H1 (cell line): ENCODE results near the gene OXTR. TPM values are rescaled to one million over a fixed set of nuclear protein-coding genes. Genes with fewer than 3 reads are reported as not detected.

ENCODE experiments used
- CTCF ChIA-PET: fragments of 300-600 bp; sonication (Branson Sonifier 250); formaldehyde crosslinking; loops from one replicate; lab custom pipeline; 2021; ENCODE audit not compliant: partially characterized antibody; lab: Charles Lee
- POLR2A ChIA-PET: fragments of 300-600 bp; sonication (Branson Sonifier 250); formaldehyde crosslinking; loops from one replicate; lab custom pipeline; 2021; ENCODE audit warnings: inconsistent platforms; ENCODE audit not compliant: partially characterized antibody; lab: Charles Lee
- DNase-seq, 2 experiments: peaks; one replicate each; pipeline versions ENCODE4 v3.0.0 to v3.0.0-alpha.2; 2010 to 2022; ENCODE audit warnings: low spot score in 2 of 2, low read depth in 1 of 2, mixed read lengths in 1 of 2
- FAIRE-seq: peaks from 2 replicates; lab custom pipeline; 2011; peaks lifted over from hg19 to GRCh38; lab: Jason Lieb, UNC
- H2AFZ ChIP-seq: 2 replicates; pipeline ENCODE4 v1.8.1; 2012; ENCODE audit warnings: low read length, inconsistent platforms
- H2AK5ac ChIP-seq: 2 replicates; pipeline ENCODE4 v1.6.1; 2013; ENCODE audit warnings: low read depth, low read length
- H2BK120ac ChIP-seq: replicated peaks from 2 replicates; pipeline ENCODE3; 2013; ENCODE audit warnings: low read depth, low read length, inconsistent platforms
- H2BK12ac ChIP-seq: 2 replicates; pipeline ENCODE4 v1.6.1; 2013; ENCODE audit warnings: low read depth, low read length
- H2BK15ac ChIP-seq: 2 replicates; pipeline ENCODE4 v1.6.1; 2013; ENCODE audit warnings: low read length
- H2BK20ac ChIP-seq: 2 replicates; pipeline ENCODE4 v1.6.1; 2013; ENCODE audit warnings: low read length
- H2BK5ac ChIP-seq: 2 replicates; pipeline ENCODE4 v1.6.1; 2013; ENCODE audit warnings: low read depth, low read length
- H3K14ac ChIP-seq: 2 replicates; pipeline ENCODE4 v1.6.1; 2013; ENCODE audit warnings: inconsistent platforms; ENCODE audit not compliant: insufficient read length
- H3K18ac ChIP-seq: 2 replicates; pipeline ENCODE4 v1.6.1; 2013; ENCODE audit warnings: low read length; ENCODE audit errors: extremely low read depth
- H3K23ac ChIP-seq: 2 replicates; pipeline ENCODE4 v1.6.1; 2013; ENCODE audit warnings: inconsistent platforms; ENCODE audit not compliant: insufficient read length
- H3K23me2 ChIP-seq: 2 replicates; pipeline ENCODE4 v1.6.1; 2013; ENCODE audit warnings: low read depth, low read length
- H3K27ac ChIP-seq: 2 replicates; pipeline ENCODE4 v1.6.1; 2011; ENCODE audit warnings: low read depth, low read length, inconsistent platforms
- H3K27me3 ChIP-seq, 4 experiments: replicated peaks in 1 of 4; 1 replicate in 1 of 4; 2 replicates in 3 of 4; pipeline versions ENCODE4 v1.6.1 to v1.8.1; 2011 to 2013; ENCODE audit warnings: low read length in 3 of 4, mild to moderate bottlenecking in 3 of 4, inconsistent platforms in 2 of 4, mixed read lengths in 2 of 4, moderate library complexity in 1 of 4; ENCODE audit not compliant: control insufficient read depth in 3 of 4, insufficient read depth in 3 of 4; ENCODE audit errors: extremely low read depth in 1 of 4
- H3K36me3 ChIP-seq, 4 experiments: 2 replicates each; pipeline versions ENCODE4 v1.6.1 to v1.8.1; 2011 to 2013; ENCODE audit warnings: mild to moderate bottlenecking in 4 of 4, low read length in 3 of 4, moderate library complexity in 2 of 4, control low read depth in 1 of 4, inconsistent platforms in 1 of 4; ENCODE audit not compliant: insufficient read depth in 4 of 4, control insufficient read depth in 2 of 4
- H3K4ac ChIP-seq: replicated peaks from 2 replicates; pipeline ENCODE3; 2013; ENCODE audit warnings: low read length, low read depth, mixed read lengths, inconsistent platforms; ENCODE audit not compliant: insufficient read length
- H3K4me1 ChIP-seq, 4 experiments: replicated peaks in 1 of 4; 1 replicate in 1 of 4; 2 replicates in 3 of 4; pipeline versions ENCODE4 v1.6.1 to v1.8.1; 2011 to 2013; ENCODE audit warnings: low read length in 3 of 4, inconsistent platforms in 2 of 4, mixed read lengths in 1 of 4; ENCODE audit not compliant: insufficient read depth in 4 of 4, control insufficient read depth in 3 of 4
- H3K4me2 ChIP-seq, 2 experiments: 2 replicates each; pipeline versions ENCODE4 v1.6.1 to v1.8.1; 2011 to 2013; ENCODE audit warnings: low read depth in 2 of 2, low read length in 2 of 2, control low read depth in 1 of 2, inconsistent platforms in 1 of 2, mild to moderate bottlenecking in 1 of 2; ENCODE audit not compliant: insufficient read depth in 1 of 2
- H3K4me3 ChIP-seq, 4 experiments: fragments of 200-600, 300-600 bp in 1 of 4; sonication (generic), shearing (Covaris generic), sonication (Bioruptor Twin) in 1 of 4; 2 replicates each; pipeline versions ENCODE4 v1.5.1 to v1.8.1; 2011 to 2016; ENCODE audit warnings: low read length in 4 of 4, low read depth in 3 of 4, control low read depth in 2 of 4, inconsistent platforms in 2 of 4, mild to moderate bottlenecking in 2 of 4, mixed read lengths in 1 of 4, moderate library complexity in 1 of 4; ENCODE audit not compliant: insufficient read depth in 2 of 4; ENCODE audit errors: extremely low read depth in 1 of 4
- H3K56ac ChIP-seq: replicated peaks from 2 replicates; pipeline ENCODE3; 2013; ENCODE audit warnings: low read depth, mild to moderate bottlenecking, mixed read lengths, low read length, inconsistent platforms; ENCODE audit not compliant: insufficient read length
- H3K79me1 ChIP-seq: 2 replicates; pipeline ENCODE4 v1.6.1; 2013; ENCODE audit warnings: low read depth, low read length, control low read depth
- H3K79me2 ChIP-seq, 2 experiments: 2 replicates each; pipeline versions ENCODE4 v1.6.1 to v1.8.1; 2012 to 2013; ENCODE audit warnings: low read length in 2 of 2, mild to moderate bottlenecking in 2 of 2, inconsistent platforms in 1 of 2; ENCODE audit not compliant: insufficient read depth in 2 of 2, control insufficient read depth in 1 of 2
- H3K9ac ChIP-seq, 4 experiments: replicated peaks in 1 of 4; 1 replicate in 1 of 4; 2 replicates in 3 of 4; pipeline versions ENCODE4 v1.6.1 to v1.8.1; 2011 to 2013; ENCODE audit warnings: low read depth in 3 of 4, low read length in 3 of 4, control low read depth in 2 of 4, mild to moderate bottlenecking in 2 of 4, moderate library complexity in 2 of 4, inconsistent platforms in 1 of 4; ENCODE audit errors: extremely low read depth in 1 of 4
- H3K9me3 ChIP-seq, 2 experiments: 2 replicates each; pipeline versions ENCODE4 v1.6.1 to v1.8.1; 2012 to 2013; ENCODE audit warnings: mild to moderate bottlenecking in 2 of 2, moderate library complexity in 2 of 2, control low read depth in 1 of 2, inconsistent platforms in 1 of 2, low read depth in 1 of 2, low read length in 1 of 2, mixed read lengths in 1 of 2; ENCODE audit not compliant: insufficient read depth in 2 of 2
- H4K20me1 ChIP-seq, 2 experiments: replicated peaks in 1 of 2; 2 replicates each; pipeline versions ENCODE3 to v1.8.1; 2011 to 2013; ENCODE audit warnings: inconsistent platforms in 2 of 2, low read length in 2 of 2, mild to moderate bottlenecking in 1 of 2; ENCODE audit not compliant: insufficient read depth in 2 of 2, control insufficient read depth in 1 of 2
- H4K5ac ChIP-seq: 2 replicates; pipeline ENCODE4 v1.6.1; 2013; ENCODE audit warnings: low read length, low read depth, mixed read lengths, inconsistent platforms; ENCODE audit not compliant: insufficient read length
- H4K8ac ChIP-seq: 2 replicates; pipeline ENCODE4 v1.8.0; 2013; ENCODE audit warnings: mild to moderate bottlenecking, moderate library complexity, low read length, inconsistent platforms; ENCODE audit not compliant: insufficient read depth; ENCODE audit errors: extremely low read depth
- H4K91ac ChIP-seq: replicated peaks from 2 replicates; pipeline ENCODE3; 2013; ENCODE audit warnings: low read length, mixed read lengths, inconsistent platforms; ENCODE audit not compliant: insufficient read length
- CREB1 ChIP-seq: IDR thresholded peaks from 2 replicates; pipeline ENCODE4 v1.6.1; 2012; ENCODE audit warnings: inconsistent platforms
- NRF1 ChIP-seq: IDR thresholded peaks from 2 replicates; pipeline ENCODE4 v1.6.1; 2011; ENCODE audit warnings: mild to moderate bottlenecking, low read depth, low read length, improper control_type of control experiment
- POLR2A ChIP-seq, 2 experiments: IDR thresholded peaks; 1 replicate in 1 of 2; 2 replicates in 1 of 2; pipeline ENCODE4 v1.6.1; 2011; ENCODE audit warnings: low read depth in 2 of 2, low read length in 2 of 2, mild to moderate bottlenecking in 2 of 2; ENCODE audit errors: control extremely low read depth in 1 of 2
- RAD21 ChIP-seq, 2 experiments: IDR thresholded peaks in 1 of 2; conservative IDR thresholded peaks in 1 of 2; 2 replicates each; pipeline ENCODE4 v1.6.1; 2011; ENCODE audit warnings: low read depth in 2 of 2, low read length in 2 of 2, improper control_type of control experiment in 1 of 2, inconsistent platforms in 1 of 2, mild to moderate bottlenecking in 1 of 2, moderate library complexity in 1 of 2
- RXRA ChIP-seq: IDR thresholded peaks from 2 replicates; pipeline ENCODE4 v1.6.1; 2011; ENCODE audit warnings: low read depth, mild to moderate bottlenecking, low read length, moderate library complexity; ENCODE audit not compliant: insufficient read depth
- TEAD4 ChIP-seq: IDR thresholded peaks from 2 replicates; pipeline ENCODE4 v1.6.1; 2012; ENCODE audit warnings: low read depth, low read length, inconsistent platforms, mixed read lengths
- ZNF274 ChIP-seq: IDR thresholded peaks from 2 replicates; pipeline ENCODE4 v1.7.0; 2012; ENCODE audit warnings: low read length, borderline replicate concordance; ENCODE audit errors: extremely low read depth
- WGBS, 2 experiments: shearing (Covaris generic) in 1 of 2; methylation state at CpG; one replicate each; pipeline versions ENCODE4 v1.1.6 to v1.1.7; 2013 to 2015; ENCODE audit warnings: low lambda C conversion rate in 2 of 2, mixed read lengths in 2 of 2, inconsistent platforms in 1 of 2, low coverage in 1 of 2, missing lambda C conversion rate in 1 of 2; ENCODE audit not compliant: insufficient replicate concordance in 2 of 2, insufficient coverage in 1 of 2, insufficient read length in 1 of 2; ENCODE audit errors: extremely low coverage in 1 of 2, missing lambda C conversion rate in 1 of 2; 5-methylcytosine and 5-hydroxymethylcytosine counted together
- polyA plus RNA-seq, 7 experiments: library from polyadenylated mRNA; depleted of rRNA in 3 of 7; stranded (reverse) in 5 of 7; unstranded in 2 of 7; fragments of >200 nt in 5 of 7; fragments of 200-250 nt in 2 of 7; gene quantifications; 1 replicate in 5 of 7; 2 replicates in 1 of 7; 4 replicates in 1 of 7; pipeline versions ENCODE4 v1.2.1 to v1.2.3, GENCODE V29; 2011 to 2013; ENCODE audit warnings: missing spikeins in 2 of 7, mixed read lengths in 2 of 7
- total RNA-seq: library from RNA; stranded (reverse); fragmentation: NEBNext Ultra II Directional; extraction: Animal tissue kit (Norgen Biotek cat#: 25700); gene quantifications from 2 replicates; pipeline ENCODE4 v1.2.1, GENCODE V29; 2021
- TF ChIP-seq, protein P1 (sequence below), 3 experiments: IDR thresholded peaks; 1 replicate in 2 of 3; 2 replicates in 1 of 3; pipeline versions ENCODE4 v1.5.1 to v1.6.1; 2011; ENCODE audit warnings: low read length in 3 of 3, mild to moderate bottlenecking in 3 of 3, inconsistent platforms in 2 of 3, low read depth in 1 of 3, moderate library complexity in 1 of 3; ENCODE audit not compliant: insufficient read depth in 1 of 3; ENCODE audit errors: control extremely low read depth in 1 of 3

OXTR gene
- total and polyA plus RNA-seq, 2 of the 8 experiments (the other 6 are each of a cell fraction or from before 2014, with no cell fraction given): 0.77 to 2.3 TPM

DNA sequence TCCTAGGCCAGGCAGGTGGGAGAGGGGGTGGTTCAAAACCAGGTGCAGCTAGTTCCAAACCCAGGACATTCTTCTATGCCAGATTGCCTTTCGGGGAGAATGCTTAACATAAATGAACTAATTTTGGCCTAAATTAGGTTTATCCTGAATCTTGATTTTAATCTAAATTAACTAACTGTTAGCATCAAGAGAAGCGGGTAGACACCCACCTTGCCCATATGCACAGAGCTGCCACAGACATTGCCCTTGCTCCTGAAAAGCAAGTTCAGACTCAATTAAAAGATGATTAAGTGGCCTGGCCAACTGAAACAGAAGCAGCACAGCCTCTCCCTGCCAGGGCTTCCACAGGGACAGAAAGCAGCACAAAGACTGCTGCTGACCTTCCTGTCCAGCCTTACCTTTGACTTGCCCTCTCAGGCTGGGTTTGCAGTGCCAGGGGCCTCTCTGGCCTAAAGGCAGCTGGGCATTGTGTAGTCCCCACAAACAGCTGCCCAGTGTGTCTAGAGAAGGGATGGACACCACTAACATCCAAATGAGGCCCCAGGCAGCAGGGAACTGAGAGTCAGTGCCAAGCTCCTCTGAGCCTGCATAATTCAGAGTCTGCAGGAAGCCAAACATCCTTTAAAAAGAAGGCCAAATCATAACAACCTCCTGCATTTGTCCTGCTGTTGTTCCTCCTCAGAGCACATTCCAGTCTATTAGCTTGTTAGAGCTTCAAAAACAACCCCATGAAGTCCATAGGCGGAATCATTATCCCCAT lies 15.4 kb upstream of the OXTR start:
- Histone ChIP-seq H2BK120ac (no peak overlapping the region), H3K27me3 (peaks cover 0 to 1% (median 0%) of the 10 kb centered on the region in 4 experiments; a peak in 1 of 7 replicates), H2AK5ac (no peak overlapping the region), H3K14ac (no peak overlapping the region), H3K79me1 (no peaks in the 10 kb centered on the region), H3K4ac (no peak overlapping the region), H3K18ac (no peak overlapping the region), H4K5ac (no peak overlapping the region), H2BK12ac (no peak overlapping the region), H3K27ac (no peak overlapping the region), H3K4me1 (peaks cover 2 to 11% (median 6%) of the 10 kb centered on the region in 4 experiments; a peak in 4 of 7 replicates), H3K79me2 (no peaks in the 10 kb centered on the region), H2BK15ac (no peak overlapping the region), H3K9me3 (no peaks in the 10 kb centered on the region; a peak in 1 of 4 replicates), H3K4me2 (no peak overlapping the region; a peak in 1 of 4 replicates), H4K8ac (no peak overlapping the region), H3K36me3 (no peaks in the 10 kb centered on the region), H4K20me1 (no peaks in the 10 kb centered on the region), H3K4me3 (no peak overlapping the region), H3K23me2 (no peaks in the 10 kb centered on the region), H3K9ac (no peak overlapping the region), H3K23ac (no peak overlapping the region), H2BK20ac (no peak overlapping the region), H4K91ac (no peak overlapping the region), H2AFZ (0 out of 2 replicates have a peak overlapping the region, but pooled peaks have one; percentile 3), H3K56ac (no peak overlapping the region), H2BK5ac (no peak overlapping the region)
- 90% methylated on average over 3 of the region's 3 CpGs; no CpG with 5 or more reads in 1 of the 2 experiments for WGBS, 2 experiments
- FAIRE-seq (no peak), DNase-seq (no peak)
- ChIA-PET CTCF (interaction anchor here (1.0 kb wide), 2 partner anchors 8 to 14 kb away, joined by 3 to 4 read pairs; no protein-coding TSS in a partner anchor), POLR2A (interaction anchor here (1.2 kb wide), 1 partner anchor 14 kb away, joined by 4 read pairs; no protein-coding TSS in a partner anchor)
- TF ChIP-seq ZNF274 (no peak), RAD21 (IDR thresholded peaks at IDR 0.05 in 1 of 2, conservative IDR thresholded peaks at IDR 0.05 in 1 of 2; ENCODE audit: low read depth in 2 of 2, low read length in 2 of 2) (no peak), POLR2A (IDR thresholded peaks at IDR 0.05; ENCODE audit: control extremely low read depth in 1 of 2, low read depth in 2 of 2, low read length in 2 of 2) (no peak), TEAD4 (no peak), CREB1 (no peak), RXRA (no peak), NRF1 (no peak)
- TF ChIP-seq, protein P1, sequence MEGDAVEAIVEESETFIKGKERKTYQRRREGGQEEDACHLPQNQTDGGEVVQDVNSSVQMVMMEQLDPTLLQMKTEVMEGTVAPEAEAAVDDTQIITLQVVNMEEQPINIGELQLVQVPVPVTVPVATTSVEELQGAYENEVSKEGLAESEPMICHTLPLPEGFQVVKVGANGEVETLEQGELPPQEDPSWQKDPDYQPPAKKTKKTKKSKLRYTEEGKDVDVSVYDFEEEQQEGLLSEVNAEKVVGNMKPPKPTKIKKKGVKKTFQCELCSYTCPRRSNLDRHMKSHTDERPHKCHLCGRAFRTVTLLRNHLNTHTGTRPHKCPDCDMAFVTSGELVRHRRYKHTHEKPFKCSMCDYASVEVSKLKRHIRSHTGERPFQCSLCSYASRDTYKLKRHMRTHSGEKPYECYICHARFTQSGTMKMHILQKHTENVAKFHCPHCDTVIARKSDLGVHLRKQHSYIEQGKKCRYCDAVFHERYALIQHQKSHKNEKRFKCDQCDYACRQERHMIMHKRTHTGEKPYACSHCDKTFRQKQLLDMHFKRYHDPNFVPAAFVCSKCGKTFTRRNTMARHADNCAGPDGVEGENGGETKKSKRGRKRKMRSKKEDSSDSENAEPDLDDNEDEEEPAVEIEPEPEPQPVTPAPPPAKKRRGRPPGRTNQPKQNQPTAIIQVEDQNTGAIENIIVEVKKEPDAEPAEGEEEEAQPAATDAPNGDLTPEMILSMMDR (IDR thresholded peaks at IDR 0.05; ENCODE audit: control extremely low read depth in 1 of 3, insufficient read depth in 1 of 3, low read depth in 1 of 3, low read length in 3 of 3): no peak
